ENCODE data around the gene MIA2.

The MIA2 gene

GRCh38 chr14:39396448-39396847, 162.7 kb downstream of the MIA2 start:
- no peak for TF ChIP-seq CTCF (IDR thresholded peaks at IDR 0.05; ENCODE audit: borderline replicate concordance, control extremely low read depth, extremely low read depth, insufficient read depth, missing control alignments)
- no peak for DNase-seq (ENCODE audit: low spot score)
- in situ Hi-C loops (cut with MboI; ENCODE audit: low sequenced_read_pairs, unreplicated experiment) = no loop called here

- in situ Hi-C loops (cut with MboI; ENCODE audit: low sequenced_read_pairs, unreplicated experiment) = no loop called here
- no peak for TF ChIP-seq CTCF (IDR thresholded peaks at IDR 0.05; ENCODE audit: borderline replicate concordance, control extremely low read depth, extremely low read depth, insufficient read depth, missing control alignments)
- no peak for DNase-seq (ENCODE audit: low spot score)
Observed at GRCh38 chr14:39398382-39398781, 164.7 kb downstream of the MIA2 start.

GRCh38 chr14:39406560-39406959, 172.8 kb downstream of the MIA2 start:
- no peak for DNase-seq (ENCODE audit: low spot score)
- in situ Hi-C loops (cut with MboI; ENCODE audit: low sequenced_read_pairs, unreplicated experiment) = no loop called here
- TF ChIP-seq CTCF (IDR thresholded peaks at IDR 0.05; ENCODE audit: borderline replicate concordance, control extremely low read depth, extremely low read depth, insufficient read depth, missing control alignments) = no peak

- no peak for DNase-seq (ENCODE audit: low spot score)
- no peak for TF ChIP-seq CTCF (IDR thresholded peaks at IDR 0.05; ENCODE audit: borderline replicate concordance, control extremely low read depth, extremely low read depth, insufficient read depth, missing control alignments)
- in situ Hi-C loops (cut with MboI; ENCODE audit: low sequenced_read_pairs, unreplicated experiment) = no loop called here
Observed at GRCh38 chr14:39416072-39416471, 182.4 kb downstream of the MIA2 start.

- TF ChIP-seq CTCF (IDR thresholded peaks at IDR 0.05; ENCODE audit: borderline replicate concordance, control extremely low read depth, extremely low read depth, insufficient read depth, missing control alignments) = no peak
- no peak for DNase-seq (ENCODE audit: low spot score)
- in situ Hi-C loops (cut with MboI; ENCODE audit: low sequenced_read_pairs, unreplicated experiment) = no loop called here
Observed at GRCh38 chr14:39417014-39417413, 183.3 kb downstream of the MIA2 start.

- no peak for TF ChIP-seq CTCF (IDR thresholded peaks at IDR 0.05; ENCODE audit: borderline replicate concordance, control extremely low read depth, extremely low read depth, insufficient read depth, missing control alignments)
- DNase-seq (ENCODE audit: low spot score) = no peak
- in situ Hi-C loops (cut with MboI; ENCODE audit: low sequenced_read_pairs, unreplicated experiment) = no loop called here
Observed at GRCh38 chr14:39419272-39419671, 185.6 kb downstream of the MIA2 start.

GRCh38 chr14:39422243-39422642, 188.5 kb downstream of the MIA2 start:
- no peak for TF ChIP-seq CTCF (IDR thresholded peaks at IDR 0.05; ENCODE audit: borderline replicate concordance, control extremely low read depth, extremely low read depth, insufficient read depth, missing control alignments)
- no peak for DNase-seq (ENCODE audit: low spot score)
- in situ Hi-C loops (cut with MboI; ENCODE audit: low sequenced_read_pairs, unreplicated experiment) = no loop called here
